AG09319 (cell line): ENCODE measurements around the gene RIPOR3.
A peak's percentile ranks its signal among the peaks of the same experiment; 100 is the strongest.
"Not testable (repeated sequence)": the region's sequence is repeated elsewhere in the genome, so short reads cannot be mapped to it uniquely, and the experiment has no call there.

Experiments
- DNase-seq: peaks from one replicate; pipeline ENCODE4 v3.0.0-alpha.2; 2010; ENCODE audit warnings: low read depth; ENCODE audit errors: extremely low read depth
- CTCF ChIP-seq: IDR thresholded peaks from 2 replicates; pipeline ENCODE4 v1.5.1; 2011; ENCODE audit warnings: low read depth, mild to moderate bottlenecking, inconsistent platforms, low read length, moderate library complexity

The RIPOR3 gene

GRCh38 chr20:50642288-50642803, 49.0 kb downstream of the RIPOR3 start:
- TF ChIP-seq CTCF = no peak
- no peak for DNase-seq

GRCh38 chr20:50641625-50642287, 49.6 kb downstream of the RIPOR3 start:
- not testable (repeated sequence) for DNase-seq

- not testable (repeated sequence) for DNase-seq
These were observed 51.2 kb downstream of the RIPOR3 start for GRCh38 chr20:50639971-50640711.

- DNase-seq = not testable (repeated sequence)
These were observed 53.1 kb downstream of the RIPOR3 start for GRCh38 chr20:50638015-50638847.

GRCh38 chr20:50636601-50637540, 54.5 kb downstream of the RIPOR3 start:
- DNase-seq = peak; percentile 52
- no peak for TF ChIP-seq CTCF

- no peak for DNase-seq
- peak; percentile 96 for TF ChIP-seq CTCF
These were observed 55.4 kb downstream of the RIPOR3 start for GRCh38 chr20:50635676-50636600.

DNA sequence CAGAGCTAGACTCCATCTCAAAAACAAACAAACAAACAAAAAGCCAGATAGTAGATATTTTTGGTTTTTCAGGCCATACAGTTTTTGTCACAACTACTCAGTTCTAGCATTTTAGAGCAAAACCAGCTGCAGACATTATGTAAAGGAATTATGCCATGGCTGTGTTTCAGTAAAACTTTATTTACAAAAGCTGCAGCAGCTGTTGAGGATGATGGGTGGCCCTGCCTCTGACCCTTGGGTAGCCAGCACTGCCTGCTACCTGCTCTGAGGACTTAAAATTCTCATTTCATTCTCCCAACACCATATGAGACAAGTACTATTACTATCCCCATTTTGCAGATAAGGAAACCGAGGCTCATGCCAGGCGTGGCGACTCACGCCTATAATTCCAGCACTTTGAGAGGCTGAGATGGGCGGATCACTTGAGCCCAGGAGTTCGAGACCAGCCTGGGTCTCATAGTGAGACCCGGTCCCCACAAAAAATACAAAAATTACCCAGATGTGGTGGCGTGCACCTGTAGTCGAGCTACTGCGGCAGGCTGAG, 56.3 kb downstream of the RIPOR3 start:
- TF ChIP-seq CTCF = no peak
- no peak for DNase-seq
